BLaER1 (cell line): ENCODE measurements around the gene NECAP2.

ENCODE experiments used
- H3K27ac ChIP-seq: shearing (Covaris generic); formaldehyde crosslinking; 2 replicates; pipeline ENCODE4 v1.8.1; 2022
- H3K27me3 ChIP-seq: shearing (Covaris generic); formaldehyde crosslinking; 2 replicates; pipeline ENCODE4 v1.8.1; 2022
- H3K36me3 ChIP-seq: shearing (Covaris generic); formaldehyde crosslinking; 2 replicates; pipeline ENCODE4 v1.8.1; 2022
- H3K4me1 ChIP-seq: shearing (Covaris generic); formaldehyde crosslinking; 2 replicates; pipeline ENCODE4 v1.8.1; 2022
- H3K4me2 ChIP-seq: shearing (Covaris generic); formaldehyde crosslinking; 2 replicates; pipeline ENCODE4 v1.8.1; 2022
- H3K4me3 ChIP-seq: shearing (Covaris generic); formaldehyde crosslinking; 2 replicates; pipeline ENCODE4 v1.8.1; 2022
- H3K9ac ChIP-seq: shearing (Covaris generic); formaldehyde crosslinking; 2 replicates; pipeline ENCODE4 v1.8.1; 2022
- H3K9me3 ChIP-seq: shearing (Covaris generic); formaldehyde crosslinking; 2 replicates; pipeline ENCODE4 v1.8.1; 2022
- H4K20me1 ChIP-seq: shearing (Covaris generic); formaldehyde crosslinking; 2 replicates; pipeline ENCODE4 v1.8.1; 2022
- Cebpa-rat ChIP-seq: shearing (Covaris generic); IDR thresholded peaks from 2 replicates; pipeline ENCODE4 v1.8.1; 2022

Gene NECAP2, protein sequence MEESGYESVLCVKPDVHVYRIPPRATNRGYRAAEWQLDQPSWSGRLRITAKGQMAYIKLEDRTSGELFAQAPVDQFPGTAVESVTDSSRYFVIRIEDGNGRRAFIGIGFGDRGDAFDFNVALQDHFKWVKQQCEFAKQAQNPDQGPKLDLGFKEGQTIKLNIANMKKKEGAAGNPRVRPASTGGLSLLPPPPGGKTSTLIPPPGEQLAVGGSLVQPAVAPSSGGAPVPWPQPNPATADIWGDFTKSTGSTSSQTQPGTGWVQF

DNA sequence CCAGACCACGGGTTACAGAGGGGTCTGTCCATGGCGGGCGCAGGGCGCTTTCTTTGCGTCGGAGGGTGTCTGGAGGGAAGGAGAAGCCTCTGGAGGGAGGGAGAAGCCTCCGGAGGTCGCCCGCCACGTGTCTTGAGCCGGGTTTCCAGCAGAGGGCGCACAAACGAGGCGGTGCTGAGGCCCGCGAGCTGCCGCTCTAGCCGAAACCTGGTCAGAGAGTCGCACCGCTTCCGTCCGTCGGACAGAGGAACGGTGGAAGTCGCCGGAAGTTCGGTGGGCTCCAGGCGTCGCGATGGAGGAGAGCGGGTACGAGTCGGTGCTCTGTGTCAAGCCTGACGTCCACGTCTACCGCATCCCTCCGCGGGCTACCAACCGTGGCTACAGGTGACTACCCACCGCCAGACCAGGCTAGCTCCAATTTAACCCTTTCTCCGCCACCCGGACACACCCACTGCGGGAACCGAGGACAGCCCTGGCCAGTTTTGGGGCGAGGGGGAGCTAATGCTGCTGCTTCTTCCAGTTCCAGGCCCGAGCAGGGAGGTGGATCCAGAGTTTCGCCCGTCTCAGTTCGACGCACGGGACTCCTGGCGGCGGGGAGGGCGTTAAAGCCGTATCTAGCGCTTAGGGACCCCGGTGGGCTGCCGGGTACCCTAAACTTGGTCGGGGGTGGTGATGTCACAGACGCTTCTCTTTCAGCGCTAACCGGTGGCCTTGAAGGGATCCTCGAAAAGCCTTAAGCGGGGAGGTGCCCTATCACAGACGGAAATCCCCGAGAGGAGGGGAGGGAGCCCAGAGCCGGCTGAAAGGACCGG lies at the start of gene NECAP2:
Gene NECAP2 (plus strand): TSS at position 255 of the 812 bp plus-strand sequence. CDS start 38 bp downstream, at position 293.
- Histone ChIP-seq H3K4me1 (peaks cover 30% of the 10 kb centered on the region), H4K20me1 (peaks cover 49% of the 10 kb centered on the region), H3K4me3 (peak within 1 kb of the TSS; percentile 100), H3K4me2 (peak within 1 kb of the TSS; percentile 92), H3K9me3 (no peaks in the 10 kb centered on the region), H3K27ac (peak within 1 kb of the TSS; percentile 89), H3K36me3 (peaks cover 36% of the 10 kb centered on the region), H3K9ac (peak within 1 kb of the TSS; percentile 94), H3K27me3 (no peaks in the 10 kb centered on the region)
- TF ChIP-seq Cebpa-rat, result no peak

DNA sequence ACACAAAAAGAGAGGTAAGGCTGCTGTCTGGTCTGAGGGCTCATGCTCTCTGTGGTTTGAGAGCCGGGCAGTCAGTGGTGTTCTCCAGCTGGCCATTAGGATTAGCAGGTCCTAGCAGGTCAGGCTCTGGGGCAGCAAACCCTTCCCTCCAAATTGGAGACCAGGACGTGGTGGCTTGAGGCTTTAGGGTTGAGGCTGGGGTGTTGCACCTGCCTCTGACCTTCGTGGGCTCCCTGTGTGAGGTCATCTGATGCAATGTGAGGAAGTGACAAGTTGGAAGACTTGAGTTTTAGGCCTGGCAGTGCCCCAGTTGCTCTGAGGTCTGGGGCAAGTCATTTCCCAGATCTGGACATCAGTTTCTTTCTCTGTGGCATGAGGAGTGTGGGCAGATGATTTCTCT lies 49.1 kb upstream of the NECAP2 start:
- H3K27ac ChIP-seq, result peak overlapping the region; percentile 36
- H3K4me2 ChIP-seq, result peak overlapping the region; percentile 44
- no peak for TF ChIP-seq Cebpa-rat
- H3K36me3 ChIP-seq, result peaks cover 88% of the 10 kb centered on the region
- H3K9me3 ChIP-seq, result no peaks in the 10 kb centered on the region
- no peaks in the 10 kb centered on the region for H3K27me3 ChIP-seq
- peaks cover 97% of the 10 kb centered on the region for H4K20me1 ChIP-seq
- H3K4me3 ChIP-seq, result no peak overlapping the region
- H3K4me1 ChIP-seq, result peaks cover 62% of the 10 kb centered on the region
- H3K9ac ChIP-seq, result peak overlapping the region; percentile 27; the same call in 1 of the 2 replicates

DNA sequence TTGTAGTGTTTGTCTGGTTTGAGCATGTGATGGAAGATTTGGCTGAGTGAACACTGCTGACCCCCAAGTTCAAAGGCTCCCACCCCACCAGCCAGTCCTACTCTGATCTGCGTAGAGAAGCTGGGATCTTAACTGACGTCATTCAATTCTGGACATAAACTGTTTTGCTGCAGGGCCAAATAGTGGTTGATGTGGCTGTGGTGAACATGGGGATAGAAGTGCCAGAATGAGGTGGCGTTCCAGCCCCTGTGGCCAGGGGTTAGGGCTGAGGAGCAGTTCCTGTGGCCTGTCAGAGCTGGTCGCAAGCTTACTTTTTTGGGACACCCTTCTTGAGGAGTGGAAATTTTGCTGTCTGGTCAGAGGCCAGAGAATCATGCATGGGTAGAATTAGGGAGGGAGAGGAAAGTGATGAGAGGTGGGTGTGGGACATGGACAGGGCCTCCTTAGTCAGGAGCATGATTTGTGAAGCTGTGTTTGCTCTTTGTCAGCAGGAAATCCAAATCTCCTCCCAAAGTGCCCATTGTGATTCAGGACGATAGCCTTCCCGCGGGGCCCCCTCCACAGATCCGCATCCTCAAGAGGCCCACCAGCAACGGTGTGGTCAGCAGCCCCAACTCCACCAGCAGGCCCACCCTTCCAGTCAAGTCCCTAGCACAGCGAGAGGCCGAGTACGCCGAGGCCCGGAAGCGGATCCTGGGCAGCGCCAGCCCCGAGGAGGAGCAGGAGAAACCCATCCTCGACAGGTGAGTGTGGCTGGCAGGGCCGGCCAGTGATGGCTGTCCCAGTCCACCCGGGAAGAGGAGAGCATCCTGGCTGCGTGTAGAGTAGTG lies 47.6 kb upstream of the NECAP2 start:
- Histone ChIP-seq H3K27ac (no peak overlapping the region), H3K4me2 (no peak overlapping the region), H3K36me3 (peaks cover 88% of the 10 kb centered on the region), H3K4me1 (peaks cover 62% of the 10 kb centered on the region), H3K27me3 (no peaks in the 10 kb centered on the region), H3K9ac (no peak overlapping the region), H4K20me1 (peaks cover 97% of the 10 kb centered on the region), H3K9me3 (no peaks in the 10 kb centered on the region), H3K4me3 (no peak overlapping the region)
- no peak for TF ChIP-seq Cebpa-rat

DNA sequence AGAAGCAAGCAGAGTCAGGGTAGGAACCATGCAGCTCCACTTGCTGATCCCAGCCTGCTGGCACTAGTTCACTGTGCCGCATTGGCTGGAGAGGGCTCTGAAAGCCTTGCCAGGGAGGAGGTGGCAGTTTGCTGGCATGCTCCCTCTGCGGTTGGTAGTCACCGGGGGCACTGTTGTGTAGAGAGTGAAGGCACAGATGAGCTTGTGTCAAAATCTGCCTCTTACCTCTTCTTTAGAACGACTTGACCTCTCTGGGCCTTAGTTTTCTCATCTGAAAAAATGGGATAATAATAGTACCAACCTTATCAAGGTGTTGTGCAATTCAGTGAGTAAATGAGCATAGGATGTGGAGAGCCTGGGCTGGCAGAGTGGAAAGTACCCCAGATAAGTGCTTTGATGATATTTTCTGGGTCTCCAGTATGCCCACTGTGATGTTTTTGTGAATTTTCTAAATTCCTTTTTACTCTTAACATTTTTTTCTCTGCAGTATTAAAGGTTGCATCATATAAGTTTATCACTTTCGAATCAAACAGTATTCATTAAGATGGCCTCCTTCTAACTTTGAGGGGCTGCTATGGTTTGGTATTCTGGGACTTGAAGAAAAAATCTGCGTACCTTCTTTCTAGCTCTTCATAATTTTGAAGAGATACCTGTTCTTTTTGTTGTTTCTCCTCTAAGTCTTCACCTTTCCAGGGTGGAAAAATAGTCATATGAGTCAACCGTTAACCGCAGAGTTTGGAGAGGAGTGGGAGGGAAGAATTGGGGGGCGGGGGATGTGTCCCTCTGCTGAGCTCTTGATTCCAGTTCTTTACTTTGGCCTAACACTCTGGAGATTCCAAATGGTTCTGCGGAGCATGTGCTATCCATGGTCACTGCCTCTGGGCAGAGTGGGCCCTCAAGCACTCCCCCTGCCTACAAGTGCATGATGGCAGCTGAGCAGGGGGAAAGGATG lies 46.7 kb upstream of the NECAP2 start:
- H3K4me3 ChIP-seq, result no peak overlapping the region
- H3K9me3 ChIP-seq, result no peaks in the 10 kb centered on the region
- H3K36me3 ChIP-seq, result peaks cover 91% of the 10 kb centered on the region
- no peak for TF ChIP-seq Cebpa-rat
- peaks cover 97% of the 10 kb centered on the region for H4K20me1 ChIP-seq
- no peak overlapping the region for H3K4me2 ChIP-seq
- no peak overlapping the region for H3K27ac ChIP-seq
- H3K9ac ChIP-seq, result no peak overlapping the region
- no peaks in the 10 kb centered on the region for H3K27me3 ChIP-seq
- peaks cover 62% of the 10 kb centered on the region for H3K4me1 ChIP-seq

DNA sequence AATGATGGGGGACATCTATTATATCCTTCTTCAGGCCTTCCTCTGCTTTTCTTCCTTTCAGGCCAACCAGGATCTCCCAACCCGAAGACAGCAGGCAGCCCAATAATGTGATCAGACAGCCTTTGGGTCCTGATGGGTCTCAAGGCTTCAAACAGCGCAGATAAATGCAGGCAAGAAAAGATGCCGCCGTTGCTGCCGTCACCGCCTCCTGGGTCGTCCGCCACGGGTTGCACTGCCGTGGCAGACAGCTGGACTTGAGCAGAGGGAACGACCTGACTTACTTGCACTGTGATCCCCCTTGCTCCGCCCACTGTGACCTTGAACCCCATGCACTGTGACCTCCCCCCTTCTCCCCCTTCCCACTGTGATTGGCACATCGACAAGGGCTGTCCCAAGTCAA lies 45.5 kb upstream of the NECAP2 start:
- H3K4me1 ChIP-seq, result peaks cover 60% of the 10 kb centered on the region
- H3K9ac ChIP-seq, result no peak overlapping the region
- H3K4me3 ChIP-seq, result no peak overlapping the region
- no peak overlapping the region for H3K27ac ChIP-seq
- peaks cover 98% of the 10 kb centered on the region for H3K36me3 ChIP-seq
- peaks cover 96% of the 10 kb centered on the region for H4K20me1 ChIP-seq
- H3K27me3 ChIP-seq, result no peaks in the 10 kb centered on the region
- TF ChIP-seq Cebpa-rat, result no peak
- no peak overlapping the region for H3K4me2 ChIP-seq
- no peaks in the 10 kb centered on the region for H3K9me3 ChIP-seq

DNA sequence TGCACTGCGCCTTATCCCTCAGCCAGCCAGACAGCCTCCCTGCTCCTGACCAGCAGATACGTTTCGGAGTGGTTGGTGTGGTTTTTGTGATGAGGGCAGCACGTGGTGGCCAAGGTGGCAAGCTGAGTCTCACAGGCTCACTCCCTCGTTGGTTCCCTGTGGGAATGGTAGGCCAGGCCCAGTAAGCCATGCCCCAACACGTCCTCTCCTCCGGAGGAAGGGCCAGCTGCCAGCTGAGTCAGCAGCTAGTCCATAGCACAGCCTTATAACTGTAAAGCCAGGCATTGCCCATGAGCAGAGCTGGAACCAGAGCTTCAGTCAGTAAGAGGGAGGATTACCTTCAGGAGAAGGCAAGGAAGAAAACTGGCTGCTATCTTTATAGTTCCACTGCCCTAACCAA lies 43.9 kb upstream of the NECAP2 start:
- H3K27me3 ChIP-seq, result no peaks in the 10 kb centered on the region
- peak overlapping the region; percentile 71 for H3K4me2 ChIP-seq
- peak overlapping the region; percentile 62 for H3K27ac ChIP-seq
- peaks cover 92% of the 10 kb centered on the region for H3K36me3 ChIP-seq
- peaks cover 80% of the 10 kb centered on the region for H4K20me1 ChIP-seq
- no peak for TF ChIP-seq Cebpa-rat
- H3K4me3 ChIP-seq, result no peak overlapping the region
- H3K9me3 ChIP-seq, result no peaks in the 10 kb centered on the region
- peaks cover 44% of the 10 kb centered on the region for H3K4me1 ChIP-seq
- peak overlapping the region; percentile 18; the same call in 1 of the 2 replicates for H3K9ac ChIP-seq

DNA sequence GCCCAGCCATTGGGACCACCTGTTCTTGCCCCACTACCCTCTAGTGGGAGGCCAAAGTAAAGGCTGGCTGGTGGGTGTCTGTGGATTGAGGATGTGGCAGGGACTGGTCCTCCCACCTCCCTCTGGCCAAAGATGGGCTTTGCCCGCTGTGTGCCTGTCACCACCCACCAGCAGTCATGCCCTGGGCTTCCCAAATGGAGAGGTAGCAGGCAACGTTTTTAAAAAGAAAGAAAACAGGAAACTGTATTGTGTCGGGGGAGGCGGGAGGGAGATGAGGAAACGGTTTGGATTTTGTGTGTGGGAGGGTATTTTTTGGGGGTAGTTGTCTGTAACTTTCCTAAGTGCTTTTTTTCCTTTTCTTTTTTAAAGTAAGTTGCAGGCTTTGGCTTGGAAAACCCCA lies 43.4 kb upstream of the NECAP2 start:
- TF ChIP-seq Cebpa-rat, result no peak
- Histone ChIP-seq H3K4me1 (peaks cover 38% of the 10 kb centered on the region), H3K27me3 (no peaks in the 10 kb centered on the region), H4K20me1 (peaks cover 75% of the 10 kb centered on the region), H3K4me3 (no peak overlapping the region), H3K9me3 (no peaks in the 10 kb centered on the region), H3K4me2 (peak overlapping the region; percentile 71), H3K27ac (peak overlapping the region; percentile 62), H3K36me3 (peaks cover 86% of the 10 kb centered on the region), H3K9ac (peak overlapping the region; percentile 18; the same call in 1 of the 2 replicates)

DNA sequence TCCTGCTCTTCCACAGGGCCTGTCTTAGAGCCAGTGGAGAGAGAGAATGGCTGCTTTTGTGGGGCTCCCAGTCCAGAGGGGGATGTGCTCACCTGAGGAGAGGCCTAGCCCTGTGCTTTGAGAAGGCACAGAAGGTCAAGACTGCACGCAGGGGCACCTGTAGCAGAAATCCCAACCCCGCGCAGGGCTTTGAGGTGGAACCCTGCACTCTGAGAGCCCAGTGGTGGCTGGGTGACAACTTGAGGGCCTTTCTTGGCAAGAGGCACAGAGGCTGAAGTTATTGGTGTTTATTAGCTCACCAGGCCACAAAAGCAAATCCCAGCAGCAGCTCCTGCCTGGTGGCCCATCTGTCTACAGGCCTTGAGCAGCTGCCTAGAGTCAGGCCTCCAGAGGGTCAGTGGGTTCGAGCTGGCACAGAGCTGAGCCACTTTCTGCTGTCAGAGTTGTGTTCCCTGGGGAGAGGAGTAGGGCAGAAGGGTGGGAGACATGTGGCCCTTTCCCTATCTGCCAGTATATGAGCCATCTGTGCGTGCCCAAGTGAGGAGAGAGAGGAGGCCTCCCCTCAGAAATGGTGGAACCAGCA lies 42.1 kb upstream of the NECAP2 start:
- Histone ChIP-seq H3K4me3 (no peak overlapping the region), H3K36me3 (peaks cover 73% of the 10 kb centered on the region), H4K20me1 (peaks cover 61% of the 10 kb centered on the region), H3K27ac (peak overlapping the region; percentile 62), H3K4me1 (peaks cover 37% of the 10 kb centered on the region), H3K9me3 (no peaks in the 10 kb centered on the region), H3K9ac (peak overlapping the region; percentile 18; the same call in 1 of the 2 replicates), H3K27me3 (no peaks in the 10 kb centered on the region), H3K4me2 (peak overlapping the region; percentile 71)
- TF ChIP-seq Cebpa-rat, result no peak
